H9 (cell line): Measurements from ENCODE around the gene ETFBKMT. TPM values are rescaled to one million over a fixed set of nuclear protein-coding genes. Genes with fewer than 3 reads are reported as not detected.

Experiments
- DNase-seq: peaks from one replicate; pipeline ENCODE4 v3.0.0-alpha.2; 2017
- H2AFZ ChIP-seq: one replicate; pipeline ENCODE4 v1.6.1; 2013; ENCODE audit warnings: mild to moderate bottlenecking, low read length, control low read depth, moderate library complexity
- H2AK5ac ChIP-seq: 2 replicates; pipeline ENCODE4 v1.6.1; 2013; ENCODE audit warnings: low read length, control low read depth, mixed read lengths; ENCODE audit not compliant: insufficient read length
- H2BK120ac ChIP-seq: one replicate; pipeline ENCODE4 v1.6.1; 2013; ENCODE audit warnings: low read depth, mild to moderate bottlenecking, low read length, control low read depth, inconsistent platforms; ENCODE audit not compliant: poor library complexity, severe bottlenecking
- H2BK12ac ChIP-seq: 2 replicates; pipeline ENCODE4 v1.6.1; 2013; ENCODE audit warnings: low read length, control low read depth, mixed read lengths, low read depth; ENCODE audit not compliant: insufficient read length
- H2BK15ac ChIP-seq: 2 replicates; pipeline ENCODE4 v1.6.1; 2013; ENCODE audit warnings: low read depth, low read length, control low read depth
- H2BK20ac ChIP-seq: one replicate; pipeline ENCODE4 v1.6.1; 2013; ENCODE audit warnings: low read depth, mild to moderate bottlenecking, low read length, control low read depth, inconsistent platforms; ENCODE audit not compliant: poor library complexity, severe bottlenecking
- H2BK5ac ChIP-seq: 2 replicates; pipeline ENCODE4 v1.6.1; 2013; ENCODE audit warnings: low read length, control low read depth, mixed read lengths; ENCODE audit not compliant: insufficient read length
- H3K14ac ChIP-seq: 2 replicates; pipeline ENCODE4 v1.6.1; 2013; ENCODE audit warnings: low read length, control low read depth; ENCODE audit not compliant: insufficient read depth
- H3K18ac ChIP-seq: 2 replicates; pipeline ENCODE4 v1.6.1; 2013; ENCODE audit warnings: low read depth, mild to moderate bottlenecking, mixed read lengths, low read length, control low read depth; ENCODE audit not compliant: insufficient read length
- H3K23ac ChIP-seq: 2 replicates; pipeline ENCODE4 v1.6.1; 2013; ENCODE audit warnings: low read length, control low read depth, mixed read lengths, low read depth; ENCODE audit not compliant: insufficient read length
- H3K23me2 ChIP-seq: 2 replicates; pipeline ENCODE4 v1.6.1; 2013; ENCODE audit warnings: low read depth, mild to moderate bottlenecking, mixed read lengths, low read length, control low read depth; ENCODE audit not compliant: insufficient read length, poor library complexity, severe bottlenecking
- H3K27ac ChIP-seq: 2 replicates; pipeline ENCODE4 v1.5.1; 2013; ENCODE audit warnings: low read length, control low read depth, mixed read lengths, low read depth; ENCODE audit not compliant: insufficient read length
- H3K27me3 ChIP-seq: 2 replicates; pipeline ENCODE4 v1.6.1; 2013; ENCODE audit warnings: low read length, control low read depth, inconsistent platforms; ENCODE audit not compliant: insufficient read depth
- H3K4ac ChIP-seq: 2 replicates; pipeline ENCODE4 v1.6.1; 2013; ENCODE audit warnings: low read depth, mild to moderate bottlenecking, control low read depth, inconsistent platforms, low read length, moderate library complexity
- H3K4me1 ChIP-seq: 2 replicates; pipeline ENCODE4 v1.6.1; 2013; ENCODE audit warnings: low read length, control low read depth, inconsistent platforms; ENCODE audit not compliant: insufficient read depth
- H3K4me2 ChIP-seq: 2 replicates; pipeline ENCODE4 v1.6.1; 2013; ENCODE audit warnings: low read length, control low read depth, mixed read lengths; ENCODE audit not compliant: insufficient read length, insufficient read depth
- H3K56ac ChIP-seq: 2 replicates; pipeline ENCODE4 v1.6.1; 2013; ENCODE audit warnings: low read depth, mild to moderate bottlenecking, mixed read lengths, low read length, control low read depth; ENCODE audit not compliant: insufficient read length
- H3K79me1 ChIP-seq: 2 replicates; pipeline ENCODE4 v1.6.1; 2013; ENCODE audit warnings: low read depth, mild to moderate bottlenecking, moderate library complexity, low read length, control low read depth, inconsistent platforms; ENCODE audit not compliant: insufficient read depth, poor library complexity, severe bottlenecking
- H3K79me2 ChIP-seq: 2 replicates; pipeline ENCODE4 v1.6.1; 2013; ENCODE audit warnings: low read length, control low read depth, inconsistent platforms; ENCODE audit not compliant: insufficient read depth
- H3K9ac ChIP-seq: 2 replicates; pipeline ENCODE4 v1.6.1; 2013; ENCODE audit warnings: low read length, control low read depth, mixed read lengths; ENCODE audit not compliant: insufficient read length; ENCODE audit errors: extremely low read depth
- H3K9me3 ChIP-seq: one replicate; pipeline ENCODE4 v1.6.1; 2013; ENCODE audit warnings: low read depth, low read length, inconsistent platforms; ENCODE audit not compliant: control insufficient read depth
- H3T11ph ChIP-seq: one replicate; pipeline ENCODE4 v1.6.1; 2013; ENCODE audit warnings: mild to moderate bottlenecking, low read length, control low read depth, inconsistent platforms
- H4K20me1 ChIP-seq: one replicate; pipeline ENCODE4 v1.6.1; 2013; ENCODE audit not compliant: control insufficient read depth, insufficient read length, insufficient read depth
- H4K5ac ChIP-seq: 2 replicates; pipeline ENCODE4 v1.6.1; 2013; ENCODE audit warnings: low read depth, mild to moderate bottlenecking, mixed read lengths, low read length, control low read depth; ENCODE audit not compliant: insufficient read length
- H4K8ac ChIP-seq: replicated peaks from 2 replicates; pipeline ENCODE4 v1.6.1; 2013; ENCODE audit warnings: low read length, control low read depth, mixed read lengths, low read depth; ENCODE audit not compliant: insufficient read length
- H4K91ac ChIP-seq: 2 replicates; pipeline ENCODE4 v1.6.1; 2013; ENCODE audit warnings: low read depth, mild to moderate bottlenecking, moderate library complexity, mixed read lengths, low read length, control low read depth; ENCODE audit not compliant: insufficient read length
- H3K27ac Mint-ChIP-seq, 3 experiments: 2 replicates in 2 of 3; 3 replicates in 1 of 3; pipeline ENCODE4 v1.8.0; 2020 to 2021; ENCODE audit warnings: mixed read lengths in 3 of 3, mild to moderate bottlenecking in 1 of 3, moderate library complexity in 1 of 3
- H3K27me3 Mint-ChIP-seq: 2 replicates; pipeline ENCODE4 v1.8.0; 2021; ENCODE audit warnings: low read depth, mild to moderate bottlenecking, moderate library complexity, mixed read lengths
- H3K36me3 Mint-ChIP-seq, 3 experiments: 2 replicates in 2 of 3; 3 replicates in 1 of 3; pipeline ENCODE4 v1.8.0; 2020 to 2021; ENCODE audit warnings: low read depth in 3 of 3, mixed read lengths in 3 of 3; ENCODE audit not compliant: insufficient read depth in 1 of 3
- H3K4me1 Mint-ChIP-seq, 2 experiments: 2 replicates each; pipeline ENCODE4 v1.8.0; 2020; ENCODE audit warnings: mixed read lengths in 2 of 2
- H3K4me3 Mint-ChIP-seq, 2 experiments: 2 replicates in 1 of 2; 3 replicates in 1 of 2; pipeline ENCODE4 v1.8.0; 2020 to 2021; ENCODE audit warnings: mild to moderate bottlenecking in 2 of 2, mixed read lengths in 2 of 2, moderate library complexity in 1 of 2
- H3K9me3 Mint-ChIP-seq, 2 experiments: 2 replicates in 1 of 2; 3 replicates in 1 of 2; pipeline ENCODE4 v1.8.0; 2020; ENCODE audit warnings: mild to moderate bottlenecking in 2 of 2, mixed read lengths in 2 of 2, moderate library complexity in 1 of 2
- WGBS: extraction: QIAGEN DNeasy Blood & Tissue Kit; methylation state at CpG from one replicate; pipeline ENCODE4 v1.1.7; 2013; ENCODE audit warnings: missing lambda C conversion rate, low lambda C conversion rate, mixed read lengths; ENCODE audit not compliant: insufficient read length; ENCODE audit errors: extremely low coverage; 5-methylcytosine and 5-hydroxymethylcytosine counted together
- total RNA-seq: library from RNA; stranded (reverse); gene quantifications from 2 replicates; pipeline ENCODE4 v1.2.1, GENCODE V29; 2021
- TF ChIP-seq, protein P1 (sequence below): fragments of 200-600 bp; sonication (generic); conservative IDR thresholded peaks from 3 replicates; pipeline ENCODE4 v1.8.0; 2021; ENCODE audit warnings: antibody characterized with exemption, mild to moderate bottlenecking

The ETFBKMT gene
- total RNA-seq, 1 experiment from 2014 or later, result 0.81 TPM

GRCh38 chr12:31633464-31633863 is 26.0 kb upstream of the ETFBKMT start:
- Histone ChIP-seq H3K27ac (no peak overlapping the region), H3K23ac (no peak overlapping the region), H2BK5ac (no peak overlapping the region), H2AFZ (no peak overlapping the region), H3K79me1 (no peaks in the 10 kb centered on the region), H3K9me3 (no peaks in the 10 kb centered on the region), H3K23me2 (no peaks in the 10 kb centered on the region), H3K4me1 (no peaks in the 10 kb centered on the region), H4K8ac (no peak overlapping the region), H2BK20ac (no peak overlapping the region), H3K18ac (no peak overlapping the region), H3K4ac (no peak overlapping the region), H3K56ac (no peak overlapping the region), H3T11ph (no peak overlapping the region), H3K4me2 (no peak overlapping the region), H2AK5ac (no peak overlapping the region), H4K20me1 (no peaks in the 10 kb centered on the region), H3K27me3 (no peaks in the 10 kb centered on the region), H3K9ac (no peak overlapping the region), H3K79me2 (no peaks in the 10 kb centered on the region), H2BK15ac (no peak overlapping the region), H2BK120ac (no peak overlapping the region), H2BK12ac (no peak overlapping the region), H4K5ac (no peak overlapping the region), H4K91ac (no peak overlapping the region), H3K14ac (no peak overlapping the region)
- no peaks in the 10 kb centered on the region for H3K9me3 Mint-ChIP-seq
- TF ChIP-seq, protein P1, sequence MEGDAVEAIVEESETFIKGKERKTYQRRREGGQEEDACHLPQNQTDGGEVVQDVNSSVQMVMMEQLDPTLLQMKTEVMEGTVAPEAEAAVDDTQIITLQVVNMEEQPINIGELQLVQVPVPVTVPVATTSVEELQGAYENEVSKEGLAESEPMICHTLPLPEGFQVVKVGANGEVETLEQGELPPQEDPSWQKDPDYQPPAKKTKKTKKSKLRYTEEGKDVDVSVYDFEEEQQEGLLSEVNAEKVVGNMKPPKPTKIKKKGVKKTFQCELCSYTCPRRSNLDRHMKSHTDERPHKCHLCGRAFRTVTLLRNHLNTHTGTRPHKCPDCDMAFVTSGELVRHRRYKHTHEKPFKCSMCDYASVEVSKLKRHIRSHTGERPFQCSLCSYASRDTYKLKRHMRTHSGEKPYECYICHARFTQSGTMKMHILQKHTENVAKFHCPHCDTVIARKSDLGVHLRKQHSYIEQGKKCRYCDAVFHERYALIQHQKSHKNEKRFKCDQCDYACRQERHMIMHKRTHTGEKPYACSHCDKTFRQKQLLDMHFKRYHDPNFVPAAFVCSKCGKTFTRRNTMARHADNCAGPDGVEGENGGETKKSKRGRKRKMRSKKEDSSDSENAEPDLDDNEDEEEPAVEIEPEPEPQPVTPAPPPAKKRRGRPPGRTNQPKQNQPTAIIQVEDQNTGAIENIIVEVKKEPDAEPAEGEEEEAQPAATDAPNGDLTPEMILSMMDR, result no peak
- no CpG with 5 or more reads among the region's 4 CpGs for WGBS
- H3K4me1 Mint-ChIP-seq, result peaks cover 4 to 6% of the 10 kb centered on the region in 2 experiments; a peak in 3 of 4 replicates
- H3K4me3 Mint-ChIP-seq, result no peak overlapping the region
- no peaks in the 10 kb centered on the region; a peak in 1 of 7 replicates for H3K36me3 Mint-ChIP-seq
- H3K27me3 Mint-ChIP-seq, result no peaks in the 10 kb centered on the region; the same call in 1 of the 2 replicates
- no peak overlapping the region for H3K27ac Mint-ChIP-seq
- DNase-seq, result no peak
